MM.1S (cell line): ENCODE results near the gene RAB31.

Experiments used
- CTCF ChIP-seq: fragments of 300-600 bp; sonication (generic); IDR thresholded peaks from 2 replicates; pipeline ENCODE4 v1.5.1; 2016; ENCODE audit warnings: antibody characterized with exemption, low read length, mixed read lengths
- EZH2 ChIP-seq: fragments of 300-600 bp; sonication (generic); optimal IDR thresholded peaks from 2 replicates; pipeline ENCODE3; 2017; ENCODE audit warnings: low read depth, mild to moderate bottlenecking, antibody characterized with exemption, low read length, mixed read lengths
- EZH2phosphoT487 ChIP-seq: fragments of 300-600 bp; sonication (generic); IDR thresholded peaks from 2 replicates; pipeline ENCODE4 v1.6.1; 2018; ENCODE audit warnings: antibody characterized with exemption, low read length

- TF ChIP-seq CTCF (no peak), EZH2phosphoT487 (no peak), EZH2 (no peak)
Measured at GRCh38 chr18:9782073-9782857, 74.2 kb downstream of the RAB31 start.
